ENCODE measurements around the gene INF2.

GRCh38 chr14:104770851-104771272 lies 81.4 kb downstream of the INF2 start:
- peak; percentile 47 for TF ChIP-seq CTCF (IDR thresholded peaks at IDR 0.05; ENCODE audit: insufficient read depth, low read length)
- TF ChIP-seq REST (IDR thresholded peaks at IDR 0.05; ENCODE audit: insufficient replicate concordance, low read depth), result no peak
- TF ChIP-seq POLR2AphosphoS5 (IDR thresholded peaks at IDR 0.05; ENCODE audit: low read depth), result no peak
- TF ChIP-seq GABPA (IDR thresholded peaks at IDR 0.05; ENCODE audit: low read depth), result no peak
- no peak for TF ChIP-seq SPI1 (IDR thresholded peaks at IDR 0.05; ENCODE audit: borderline replicate concordance, low read depth)
